GM12801 (cell line): ENCODE measurements around the gene PKD1L1.

ENCODE experiments used
- TF ChIP-seq, protein P1 (sequence below): IDR thresholded peaks from one replicate; pipeline ENCODE4 v1.5.1; 2011; ENCODE audit warnings: control low read depth; ENCODE audit not compliant: insufficient read length; ENCODE audit errors: extremely low read depth

PKD1L1 gene

GRCh38 chr7:47953822-47954221 lies 5.6 kb upstream of the PKD1L1 start:
- TF ChIP-seq, protein P1, sequence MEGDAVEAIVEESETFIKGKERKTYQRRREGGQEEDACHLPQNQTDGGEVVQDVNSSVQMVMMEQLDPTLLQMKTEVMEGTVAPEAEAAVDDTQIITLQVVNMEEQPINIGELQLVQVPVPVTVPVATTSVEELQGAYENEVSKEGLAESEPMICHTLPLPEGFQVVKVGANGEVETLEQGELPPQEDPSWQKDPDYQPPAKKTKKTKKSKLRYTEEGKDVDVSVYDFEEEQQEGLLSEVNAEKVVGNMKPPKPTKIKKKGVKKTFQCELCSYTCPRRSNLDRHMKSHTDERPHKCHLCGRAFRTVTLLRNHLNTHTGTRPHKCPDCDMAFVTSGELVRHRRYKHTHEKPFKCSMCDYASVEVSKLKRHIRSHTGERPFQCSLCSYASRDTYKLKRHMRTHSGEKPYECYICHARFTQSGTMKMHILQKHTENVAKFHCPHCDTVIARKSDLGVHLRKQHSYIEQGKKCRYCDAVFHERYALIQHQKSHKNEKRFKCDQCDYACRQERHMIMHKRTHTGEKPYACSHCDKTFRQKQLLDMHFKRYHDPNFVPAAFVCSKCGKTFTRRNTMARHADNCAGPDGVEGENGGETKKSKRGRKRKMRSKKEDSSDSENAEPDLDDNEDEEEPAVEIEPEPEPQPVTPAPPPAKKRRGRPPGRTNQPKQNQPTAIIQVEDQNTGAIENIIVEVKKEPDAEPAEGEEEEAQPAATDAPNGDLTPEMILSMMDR: no peak

DNA sequence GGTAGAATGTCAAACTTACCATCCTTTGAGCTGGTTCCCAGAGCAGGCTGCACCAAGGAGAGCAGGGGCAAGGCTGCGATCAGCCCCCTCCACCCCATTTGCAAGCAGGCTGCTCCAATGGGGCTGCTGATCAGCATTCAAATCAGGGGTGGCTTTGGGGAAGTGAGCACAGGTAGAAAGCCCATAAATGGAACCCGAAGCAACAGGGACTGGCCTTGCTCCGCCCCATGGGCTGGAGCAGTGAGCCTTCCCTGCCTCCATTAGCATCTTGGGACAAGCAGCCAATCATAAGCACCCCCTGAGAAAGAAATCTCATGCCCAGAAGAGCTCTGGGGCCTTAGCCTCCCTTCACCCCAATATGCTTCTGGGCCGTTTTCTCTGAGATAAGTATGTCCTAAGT lies 4.0 kb upstream of the PKD1L1 start:
- TF ChIP-seq, protein P1: no peak

DNA sequence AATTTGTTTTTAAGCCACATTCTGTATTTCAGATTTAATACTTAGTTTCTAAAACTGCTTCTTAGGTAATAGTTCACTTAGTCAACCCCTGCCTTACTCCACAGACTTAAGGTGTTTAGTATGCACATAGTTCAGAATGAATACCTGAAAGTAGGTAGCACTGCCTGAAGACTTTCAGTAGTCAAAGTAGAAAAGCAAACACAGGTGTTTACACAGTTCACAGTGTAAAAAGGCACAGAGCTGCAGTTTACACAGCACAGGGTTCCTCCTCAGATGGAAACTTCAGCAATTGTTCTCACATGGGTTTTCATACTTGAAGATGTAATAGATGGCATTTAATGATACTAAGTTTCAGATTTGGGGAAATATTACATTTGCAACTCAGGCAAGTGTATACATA lies 3.1 kb upstream of the PKD1L1 start:
- TF ChIP-seq, protein P1: no peak

- TF ChIP-seq, protein P1: no peak
Measured at GRCh38 chr7:47950714-47951113, 2.4 kb upstream of the PKD1L1 start.

DNA sequence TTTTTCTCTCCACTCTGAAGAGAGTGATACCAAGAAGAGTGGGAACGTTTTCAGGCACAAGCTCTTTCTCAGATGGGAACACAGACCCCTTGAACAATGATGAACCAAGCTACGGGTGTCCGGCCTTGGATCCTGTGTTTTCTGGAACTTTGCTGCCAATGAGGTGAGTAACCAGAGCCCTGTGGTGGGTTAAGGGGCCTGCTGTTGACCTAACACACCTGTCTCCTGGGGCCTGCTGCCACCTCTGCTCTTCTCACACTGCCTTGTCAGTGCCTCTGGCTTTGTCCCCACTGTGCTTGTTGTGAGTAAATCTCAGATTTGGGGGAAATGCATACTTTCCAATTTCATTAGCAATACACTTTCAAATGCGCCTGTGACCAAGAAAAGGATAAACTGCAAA lies 1.4 kb upstream of the PKD1L1 start:
- TF ChIP-seq, protein P1: no peak

DNA sequence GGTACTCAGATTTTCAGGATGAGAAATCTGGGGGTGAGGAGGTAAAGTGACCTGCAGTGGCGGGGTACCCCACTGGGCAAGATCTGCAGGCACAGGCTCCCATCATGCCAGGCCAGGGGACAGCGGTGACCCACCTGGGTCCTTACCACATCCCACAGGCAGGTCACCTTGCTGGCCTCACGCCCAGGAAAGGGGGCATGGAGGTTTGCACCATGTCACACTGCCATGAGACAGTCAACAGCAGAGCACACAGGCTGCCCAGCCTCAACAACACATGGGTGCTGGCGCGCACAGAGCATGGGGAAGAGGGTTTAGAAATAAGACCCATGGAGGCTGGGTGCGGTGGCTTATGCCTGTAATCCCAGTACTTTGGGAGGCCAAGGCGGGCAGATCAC lies 914 bp downstream of the PKD1L1 start:
- TF ChIP-seq, protein P1: no peak

GRCh38 chr7:47946581-47947354 lies 1.5 kb downstream of the PKD1L1 start:
- TF ChIP-seq, protein P1: no peak
